GM12878 (cell line): ENCODE data around the gene RNF223. TPM values are rescaled to one million over a fixed set of nuclear protein-coding genes. Genes with fewer than 3 reads are reported as not detected.

Experiments
- ATAC-seq: fragments of 200-7000 bp; cut with Tn5 transposase; 3 replicates; pipeline ENCODE4 v1.9.1; 2020; ENCODE audit warnings: mild to moderate bottlenecking, moderate library complexity
- BruUV-seq: library from RNA; stranded (reverse); fragments of 400-500 nt; replicated peaks from 2 replicates; lab custom pipeline; 2021; lab: Mats Ljungman, UMichigan
- CTCF ChIA-PET: fragments of 300-600 bp; sonication (Branson Sonifier 250); formaldehyde crosslinking; extraction: SDS; loops from one replicate; lab custom pipeline; 2021; ENCODE audit warnings: inconsistent platforms; lab: Yijun Ruan, JAX
- POLR2A ChIA-PET: fragments of 350-600 bp; formaldehyde crosslinking; extraction: SDS; loops from one replicate; lab custom pipeline; 2021; ENCODE audit warnings: inconsistent platforms; lab: Charles Lee
- RAD21 ChIA-PET: fragments of 300-600 bp; sonication (Branson Sonifier 250); formaldehyde crosslinking; loops from one replicate; lab custom pipeline; 2023; ENCODE audit warnings: antibody characterized with exemption; ENCODE audit not compliant: unreplicated experiment; lab: Charles Lee
- SMC1A ChIA-PET: fragments of 300-600 bp; sonication (Branson Sonifier 250); formaldehyde crosslinking; loops from one replicate; lab custom pipeline; 2023; ENCODE audit not compliant: unreplicated experiment, uncharacterized antibody; lab: Charles Lee
- DNase-seq: peaks from one replicate; pipeline ENCODE4 v3.0.0-alpha.2; 2011; ENCODE audit warnings: low read depth, low spot score
- FAIRE-seq: peaks from 3 replicates; lab custom pipeline; 2011; peaks lifted over from hg19 to GRCh38; lab: Jason Lieb, UNC
- H2AFZ ChIP-seq: 2 replicates; pipeline ENCODE4 v1.6.0; 2011; ENCODE audit warnings: low read depth, low read length, control low read depth; ENCODE audit not compliant: control insufficient read depth
- H3K27ac ChIP-seq: 2 replicates; pipeline ENCODE4 v1.5.1; 2011; ENCODE audit warnings: control low read depth; ENCODE audit not compliant: control insufficient read depth, insufficient read depth
- H3K27me3 ChIP-seq, 2 experiments: replicated peaks in 1 of 2; 2 replicates each; pipeline versions ENCODE4 v1.6.0 to v1.6.1; 2011; ENCODE audit warnings: low read length in 1 of 2; ENCODE audit not compliant: control insufficient read depth in 2 of 2, insufficient read depth in 2 of 2
- H3K36me3 ChIP-seq, 2 experiments: 2 replicates each; pipeline ENCODE4 v1.5.1; 2011; ENCODE audit warnings: low read length in 1 of 2; ENCODE audit not compliant: control insufficient read depth in 2 of 2, insufficient read depth in 2 of 2
- H3K4me1 ChIP-seq: 2 replicates; pipeline ENCODE4 v1.6.1; 2011; ENCODE audit warnings: mild to moderate bottlenecking, low read length, moderate library complexity, mixed read lengths; ENCODE audit not compliant: control insufficient read depth, insufficient read depth
- H3K4me2 ChIP-seq: 2 replicates; pipeline ENCODE4 v1.6.0; 2011; ENCODE audit warnings: control low read depth; ENCODE audit not compliant: control insufficient read depth, insufficient read depth
- H3K4me3 ChIP-seq: fragments of 200-600 bp; sonication (generic); 2 replicates; pipeline ENCODE4 v1.5.1; 2016
- H3K79me2 ChIP-seq: 2 replicates; pipeline ENCODE4 v1.6.0; 2011; ENCODE audit warnings: low read length; ENCODE audit not compliant: control insufficient read depth, insufficient read depth
- H3K9ac ChIP-seq: 2 replicates; pipeline ENCODE4 v1.8.0; 2011; ENCODE audit warnings: low read length, control low read depth, mixed read lengths; ENCODE audit not compliant: control insufficient read depth, insufficient read depth
- H3K9me3 ChIP-seq: replicated peaks from 3 replicates; pipeline ENCODE4 v1.5.1; 2011; ENCODE audit warnings: mild to moderate bottlenecking, low read length; ENCODE audit not compliant: control insufficient read depth, insufficient read depth
- H4K20me1 ChIP-seq: 2 replicates; pipeline ENCODE4 v1.6.0; 2011; ENCODE audit not compliant: control insufficient read depth, insufficient read depth
- ATF2 ChIP-seq: IDR thresholded peaks from 2 replicates; pipeline ENCODE4 v1.6.1; 2012; ENCODE audit warnings: low read length, inconsistent platforms
- BMI1 ChIP-seq: fragments of 450-650 bp; IDR thresholded peaks from 2 replicates; pipeline ENCODE4 v1.6.1; 2016; ENCODE audit warnings: mild to moderate bottlenecking, moderate library complexity, borderline replicate concordance
- CREB1 ChIP-seq: IDR thresholded peaks from 2 replicates; pipeline ENCODE4 v1.6.1; 2012; ENCODE audit warnings: low read depth, mild to moderate bottlenecking, inconsistent platforms
- CTCF ChIP-seq, 3 experiments: IDR thresholded peaks in 2 of 3; conservative IDR thresholded peaks in 1 of 3; 2 replicates each; pipeline ENCODE4 v1.5.1; 2011; ENCODE audit warnings: low read depth in 3 of 3, low read length in 3 of 3, mild to moderate bottlenecking in 3 of 3, control low read depth in 2 of 3, moderate library complexity in 2 of 3, inconsistent platforms in 1 of 3, mixed read lengths in 1 of 3; ENCODE audit not compliant: control insufficient read depth in 2 of 3, insufficient read depth in 1 of 3; ENCODE audit errors: extremely low read depth in 1 of 3
- E4F1 ChIP-seq: fragments of 450-650 bp; IDR thresholded peaks from 2 replicates; pipeline ENCODE4 v1.6.1; 2018; ENCODE audit warnings: borderline replicate concordance, mild to moderate bottlenecking; ENCODE audit not compliant: partially characterized antibody
- HDGF ChIP-seq: fragments of 450-650 bp; IDR thresholded peaks from 2 replicates; pipeline ENCODE4 v1.6.1; 2016; ENCODE audit warnings: antibody characterized with exemption
- LARP7 ChIP-seq: fragments of 450-650 bp; IDR thresholded peaks from 2 replicates; pipeline ENCODE4 v1.6.1; 2017; ENCODE audit warnings: mild to moderate bottlenecking
- NR2F1 ChIP-seq: fragments of 450-650 bp; conservative IDR thresholded peaks from 2 replicates; pipeline ENCODE4 v1.6.1; 2017; ENCODE audit warnings: mild to moderate bottlenecking
- NRF1 ChIP-seq: conservative IDR thresholded peaks from 2 replicates; pipeline ENCODE4 v1.6.1; 2011; ENCODE audit warnings: mild to moderate bottlenecking, low read depth, low read length, improper control_type of control experiment
- POLR2A ChIP-seq: IDR thresholded peaks from 2 replicates; pipeline ENCODE4 v1.6.1; 2011; ENCODE audit warnings: low read depth, mild to moderate bottlenecking, low read length
- REST ChIP-seq: IDR thresholded peaks from 2 replicates; pipeline ENCODE4 v1.6.1; 2012; ENCODE audit warnings: mild to moderate bottlenecking, low read depth, low read length
- TAF1 ChIP-seq: IDR thresholded peaks from 2 replicates; pipeline ENCODE4 v1.6.1; 2011; ENCODE audit warnings: mild to moderate bottlenecking, low read depth, low read length, borderline replicate concordance
- TCF7 ChIP-seq: IDR thresholded peaks from 2 replicates; pipeline ENCODE4 v1.6.1; 2014; ENCODE audit warnings: antibody characterized with exemption, borderline replicate concordance
- WRNIP1 ChIP-seq: IDR thresholded peaks from 2 replicates; pipeline ENCODE4 v1.6.1; 2011; ENCODE audit warnings: low read depth, low read length, improper control_type of control experiment, borderline replicate concordance
- whole genome bisulfite sequencing: methylation state at CpG from one replicate; pipeline ENCODE4 v1.1.6; 2016; ENCODE audit warnings: low lambda C conversion rate; ENCODE audit not compliant: insufficient replicate concordance, insufficient coverage; ENCODE audit errors: missing lambda C conversion rate; 5-methylcytosine and 5-hydroxymethylcytosine counted together
- in situ Hi-C: fragments of 300-500 bp; cut with MboI; formaldehyde crosslinking; loops from 9 replicates; pipeline ENCODE4 v1.14.3; 2018; ENCODE audit warnings: mixed read lengths
- intact Hi-C: fragments of 100-400 bp; cut with micrococcal nuclease; formaldehyde crosslinking; loops from one replicate; pipeline ENCODE4 v1.14.2; 2022; ENCODE audit not compliant: unreplicated experiment
- polyA plus RNA-seq, 11 experiments: library from polyadenylated mRNA; depleted of rRNA in 4 of 11; unstranded in 6 of 11; stranded (reverse) in 5 of 11; fragments of >200 nt; fragmentation: Nextera tagmentation in 4 of 11; fragmentation: Illumina TruSeq in 1 of 11; extraction: Ambion mirVana in 4 of 11; extraction: Trizol in 1 of 11; gene quantifications; 1 replicate in 1 of 11; 2 replicates in 10 of 11; pipeline versions ENCODE4 v1.2.1 to v1.2.3, GENCODE V29; 2011 to 2016; ENCODE audit warnings: inconsistent platforms in 2 of 11, missing spikeins in 2 of 11, low read depth in 1 of 11
- total RNA-seq, 4 experiments: library from RNA; depleted of rRNA in 3 of 4; stranded (reverse); fragments of >200 nt in 3 of 4; fragmentation: Illumina TruSeq in 1 of 4; extraction: Trizol in 1 of 4; gene quantifications; 2 replicates each; pipeline versions ENCODE4 v1.2.1 to v1.2.3, GENCODE V29; 2013 to 2021

Gene RNF223
- total and polyA plus RNA-seq, 10 of the 15 experiments (the other 5 are each of a cell fraction or from before 2014, with no cell fraction given), result 0.06 TPM; not detected in 9

GRCh38 chr1:1046767-1047166, 27.3 kb downstream of the RNF223 start (continued):
- TF ChIP-seq CTCF (IDR thresholded peaks at IDR 0.05 in 2 of 3, conservative IDR thresholded peaks at IDR 0.05 in 1 of 3; ENCODE audit: control insufficient read depth in 2 of 3, extremely low read depth in 1 of 3, insufficient read depth in 1 of 3, low read depth in 3 of 3, low read length in 3 of 3), result no peak
- TF ChIP-seq E4F1, result no peak
- TF ChIP-seq CREB1, result no peak

- WGBS, result 94% methylated on average over 12 of the region's 20 CpGs
- H3K79me2 ChIP-seq, result no peaks in the 10 kb centered on the region
- no peaks in the 10 kb centered on the region for H4K20me1 ChIP-seq
- no peak for ATAC-seq
- DNase-seq, result no peak
- ChIA-PET CTCF (no interaction called here), POLR2A (no interaction called here), SMC1A (no interaction called here), RAD21 (no interaction called here)
- H3K4me1 ChIP-seq, result peaks cover 5% of the 10 kb centered on the region; the same call in 1 of the 2 replicates
- H3K4me3 ChIP-seq, result no peak overlapping the region
- intact Hi-C loops (no loop called here), in situ Hi-C loops (no loop called here)
- peaks cover 0 to 23% of the 10 kb centered on the region in 2 experiments; a peak in 3 of 4 replicates for H3K36me3 ChIP-seq
- no peak overlapping the region for H3K27ac ChIP-seq
- no peaks in the 10 kb centered on the region for H3K9me3 ChIP-seq
- FAIRE-seq, result no peak
- TF ChIP-seq HDGF (no peak), POLR2A (no peak), ATF2 (no peak), BMI1 (no peak), WRNIP1 (no peak), LARP7 (no peak), NRF1 (no peak), REST (no peak), TAF1 (no peak), TCF7 (no peak), NR2F1 (no peak)
- no peak overlapping the region for H3K4me2 ChIP-seq
- BruUV-seq, result no TSS peak
- H3K9ac ChIP-seq, result no peak overlapping the region
- no peaks in the 10 kb centered on the region for H3K27me3 ChIP-seq
- H2AFZ ChIP-seq, result no peak overlapping the region
Observed at GRCh38 chr1:1046243-1046642, 27.9 kb downstream of the RNF223 start.
